Amygdala (tissue), 56 donors: ENCODE data around the gene PRPSAP1.
"Not testable (repeated sequence)": the region's sequence is repeated elsewhere in the genome, so short reads cannot be mapped to it uniquely, and the experiment has no call there.

Experiments used
- DNase-seq, 56 donors: peaks; one replicate each; lab custom pipeline; 2025; lab: John Stamatoyannopoulos, UW

Gene PRPSAP1

DNA sequence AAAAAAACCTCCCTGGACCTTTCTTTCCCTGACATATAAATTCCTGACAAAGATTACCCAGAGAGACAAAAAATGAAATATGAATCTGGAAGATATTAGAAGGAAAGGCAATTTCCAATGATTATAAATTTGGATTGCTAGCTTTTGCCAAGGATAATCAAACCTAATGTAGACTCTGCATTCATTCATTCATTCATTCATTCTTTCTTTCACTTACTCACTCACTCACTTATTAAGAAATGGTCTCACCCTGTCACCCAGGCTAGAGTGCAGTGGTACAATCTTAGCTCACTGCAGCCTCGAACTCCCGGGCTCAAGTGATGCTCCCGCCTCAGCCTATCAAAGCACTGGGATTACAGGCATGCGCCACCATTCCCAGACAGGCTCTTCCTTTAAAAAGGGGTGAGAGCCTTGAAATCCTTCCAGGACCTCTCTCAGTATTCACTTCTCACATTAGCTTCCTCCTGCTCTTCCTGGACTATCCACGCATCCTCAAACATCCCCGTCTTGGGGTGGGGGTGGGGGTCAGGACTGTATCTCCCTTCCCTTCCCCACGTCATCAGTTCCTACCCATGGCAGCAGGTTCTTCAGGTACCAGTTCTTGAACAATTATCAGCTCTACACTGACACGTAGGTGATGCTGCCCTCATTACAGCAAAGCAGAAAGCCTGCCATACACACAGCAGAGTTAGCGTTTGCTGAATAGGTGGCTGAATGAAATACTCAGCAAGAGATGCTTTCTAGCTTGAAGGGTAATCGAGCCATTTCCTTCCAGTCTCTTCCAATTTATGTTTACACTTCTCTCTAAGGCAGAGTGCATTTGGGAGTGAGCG lies 19.8 kb downstream of the PRPSAP1 start:
- DNase-seq: no peak

DNA sequence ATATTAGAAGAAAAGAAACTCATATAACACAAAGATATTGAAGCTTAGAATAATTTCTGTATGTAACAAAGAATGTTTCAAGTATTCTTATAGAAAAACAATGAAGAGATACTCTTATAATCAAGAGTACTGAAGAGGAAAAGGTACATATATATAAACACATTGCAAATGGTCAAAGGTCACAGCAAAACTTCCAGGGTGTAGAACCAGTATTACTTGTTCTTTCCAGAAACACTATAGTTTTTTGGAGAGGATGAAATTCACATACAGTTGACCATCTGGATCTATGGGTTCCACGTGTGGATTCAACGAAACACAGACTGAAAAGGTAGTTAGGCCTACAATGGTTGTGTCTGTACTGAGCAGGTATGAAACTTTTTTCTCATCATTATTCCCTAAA lies 22.6 kb downstream of the PRPSAP1 start:
- no peak for DNase-seq

DNA sequence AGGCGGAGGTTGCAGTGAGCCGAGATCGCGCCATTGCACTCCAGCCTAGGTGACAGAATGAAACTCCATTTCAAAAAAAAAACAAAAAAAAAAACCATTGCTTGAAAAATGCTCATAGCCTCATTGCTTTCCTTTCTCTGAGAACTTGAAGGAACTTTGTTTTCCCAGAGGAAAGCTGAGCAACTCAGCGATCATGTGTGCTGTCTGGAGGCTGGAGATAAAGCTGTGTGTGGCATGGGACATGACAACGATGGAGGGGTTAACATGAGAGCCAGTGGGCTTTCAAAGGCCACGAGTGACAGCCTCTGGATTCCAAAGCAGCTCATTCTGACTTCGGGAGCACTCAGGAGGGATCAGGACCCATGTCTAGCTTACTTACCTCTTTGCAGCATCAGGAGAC lies 24.1 kb downstream of the PRPSAP1 start:
- DNase-seq: no peak

DNA sequence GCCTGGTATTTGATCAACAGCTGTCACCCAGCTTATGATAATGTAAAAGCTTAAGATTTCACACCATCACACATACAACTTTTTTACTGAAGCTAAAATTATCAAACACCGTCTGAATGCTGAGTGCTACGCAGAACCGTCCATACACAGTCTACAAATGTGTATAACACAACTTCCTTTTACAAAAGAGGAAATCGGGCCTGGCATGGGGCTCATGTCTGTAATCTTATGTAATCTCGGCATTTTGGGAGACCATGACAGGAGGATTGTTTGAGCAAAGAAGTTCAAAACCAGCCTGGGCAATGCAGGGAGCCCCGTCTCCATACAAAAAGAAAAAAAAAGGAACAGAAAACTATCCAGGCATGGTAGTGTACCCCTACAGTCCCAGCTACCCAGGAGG lies 26.0 kb downstream of the PRPSAP1 start:
- DNase-seq: peak in 1 of 56 donors; percentile 23

DNA sequence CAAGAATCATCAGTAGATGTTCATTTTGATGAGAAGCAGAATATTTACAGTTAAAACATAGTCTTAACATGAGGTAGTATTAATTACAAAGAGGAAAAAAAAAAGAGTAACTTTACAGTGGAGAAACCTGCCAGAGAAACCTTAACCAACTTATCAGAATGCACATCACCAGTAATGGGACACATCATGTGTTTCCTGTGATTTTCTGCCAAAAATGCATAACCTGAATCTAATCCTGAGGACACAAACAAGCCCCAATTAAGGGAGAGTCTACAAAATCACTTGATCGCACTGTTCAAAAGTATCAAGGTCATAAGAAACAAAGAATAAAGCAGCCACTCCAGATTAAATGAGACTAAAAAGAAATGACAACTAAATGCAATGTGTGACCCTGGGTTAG lies 27.4 kb downstream of the PRPSAP1 start:
- DNase-seq: no peak

GRCh38 chr17:76318586-76318985 lies 35.1 kb downstream of the PRPSAP1 start:
- no peak for DNase-seq

- no peak for DNase-seq
These were observed 36.2 kb downstream of the PRPSAP1 start for GRCh38 chr17:76317535-76317934.

DNA sequence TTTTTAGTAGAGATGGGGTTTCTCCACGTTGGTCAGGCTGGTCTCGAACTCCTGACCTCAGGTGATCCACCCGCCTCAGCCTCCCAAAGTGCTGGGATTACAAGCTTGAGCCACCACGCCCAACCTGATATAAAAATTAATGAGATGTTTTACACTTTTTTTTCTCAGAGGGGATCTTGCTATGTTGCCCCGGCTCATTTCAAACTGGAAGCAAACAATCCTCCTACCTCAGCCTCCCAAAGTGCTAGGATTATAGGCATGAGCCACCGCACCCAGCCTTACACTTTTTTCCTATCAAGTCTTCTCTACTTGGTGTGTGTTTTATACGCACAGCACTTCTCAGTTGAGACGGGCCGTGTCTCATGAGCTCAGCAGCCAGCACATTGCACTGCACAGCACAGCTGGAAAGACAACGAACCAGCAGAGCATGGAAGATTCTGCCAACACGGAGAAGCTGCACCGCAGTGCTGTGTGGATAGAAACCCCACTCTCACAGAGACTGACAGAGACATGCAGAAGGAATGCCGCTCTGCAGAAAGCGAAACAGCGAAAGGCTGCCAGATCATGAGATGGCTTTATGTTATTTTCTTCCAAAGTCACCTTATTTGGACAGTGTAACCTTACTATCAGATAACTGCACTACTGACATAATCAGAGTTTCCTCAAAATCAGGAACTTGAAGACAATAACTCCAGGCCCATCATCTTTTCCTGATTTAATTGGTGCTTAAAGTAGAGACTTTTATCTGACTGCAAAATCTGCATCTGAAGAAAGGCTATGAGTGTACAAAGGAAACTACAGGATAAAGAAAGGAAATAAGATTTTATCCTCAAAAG lies 39.1 kb downstream of the PRPSAP1 start:
- DNase-seq: no peak

GRCh38 chr17:76312735-76313134 lies 41.0 kb downstream of the PRPSAP1 start:
- DNase-seq: no peak

- no peak for DNase-seq
These were observed 44.3 kb downstream of the PRPSAP1 start for GRCh38 chr17:76309461-76309860.

GRCh38 chr17:76307966-76308338 lies 45.8 kb downstream of the PRPSAP1 start, which contains the start of gene QRICH2:
Gene QRICH2 (minus strand): TSS chr17:76308276. CDS start chr17:76307998, 278 bp downstream.
- DNase-seq: no peak

GRCh38 chr17:76307299-76307965 lies 46.3 kb downstream of the PRPSAP1 start:
- no peak for DNase-seq

- not testable (repeated sequence) for DNase-seq
These were observed 48.6 kb downstream of the PRPSAP1 start for GRCh38 chr17:76305135-76305454.

- no peak for DNase-seq
These were observed 49.2 kb downstream of the PRPSAP1 start for GRCh38 chr17:76304226-76305134.

GRCh38 chr17:76297436-76297835 lies 56.3 kb downstream of the PRPSAP1 start:
- DNase-seq: no peak

- no peak for DNase-seq
These were observed 56.8 kb downstream of the PRPSAP1 start for GRCh38 chr17:76296889-76297288.

DNA sequence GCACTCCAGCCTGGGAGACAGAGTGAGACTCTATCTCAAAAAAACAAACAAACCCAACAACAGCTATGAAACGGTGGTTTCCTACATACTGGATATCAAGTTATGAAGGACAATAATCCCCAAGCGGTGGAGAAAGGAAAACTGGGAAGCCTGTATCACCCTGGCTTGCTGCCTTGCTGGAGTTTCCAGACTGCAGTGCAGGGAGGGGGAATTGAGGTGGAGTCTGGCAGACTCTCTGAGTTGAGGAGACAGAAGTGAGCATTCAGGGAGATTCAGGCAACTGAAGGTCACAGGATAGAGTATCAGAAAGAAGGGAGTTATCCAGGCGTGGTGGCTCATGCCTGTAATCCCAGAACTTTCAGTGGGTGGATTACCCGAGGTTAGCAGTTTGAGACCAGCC lies 57.5 kb downstream of the PRPSAP1 start:
- DNase-seq: no peak

GRCh38 chr17:76293106-76293505 lies 60.6 kb downstream of the PRPSAP1 start:
- DNase-seq: no peak

DNA sequence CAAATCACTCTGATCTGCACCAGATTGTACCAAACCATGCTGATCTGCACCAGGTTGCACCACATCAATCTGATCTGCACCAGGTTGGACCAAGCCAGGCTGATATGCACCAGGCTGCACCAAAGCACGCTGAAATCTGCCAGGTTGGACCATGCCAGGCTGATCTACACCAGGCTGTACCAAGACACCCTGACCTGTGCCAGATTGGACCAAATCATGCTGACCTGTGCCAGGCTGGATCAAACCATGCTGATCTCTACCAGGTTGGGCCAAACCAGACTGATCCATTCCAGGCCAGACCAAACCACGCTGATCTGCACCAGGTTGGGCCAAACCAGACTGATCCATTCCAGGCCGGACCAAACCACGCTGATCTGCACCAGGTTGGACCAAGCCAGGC lies 61.1 kb downstream of the PRPSAP1 start:
- no peak for DNase-seq
